Neural cell (in vitro differentiated cells): ENCODE data around the gene C21orf58.

Experiments
- EP300 ChIP-seq: fragments of 450-650 bp; conservative IDR thresholded peaks from 2 replicates; pipeline ENCODE4 v1.6.1; 2014; ENCODE audit warnings: antibody characterized with exemption, mild to moderate bottlenecking, moderate library complexity; ENCODE audit not compliant: poor library complexity, severe bottlenecking
- EZH2 ChIP-seq: fragments of 200-600, 300-800 bp; shearing (Covaris generic), sonication (generic); IDR thresholded peaks from 2 replicates; pipeline ENCODE4 v1.6.1; 2014; ENCODE audit warnings: antibody characterized with exemption, low read length, borderline replicate concordance, mild to moderate bottlenecking; ENCODE audit not compliant: insufficient read depth, poor library complexity, severe bottlenecking
- POLR2AphosphoS5 ChIP-seq: IDR thresholded peaks from 2 replicates; pipeline ENCODE4 v1.6.1; 2012
- RAD21 ChIP-seq: fragments of 450-650 bp; conservative IDR thresholded peaks from 2 replicates; pipeline ENCODE4 v1.6.1; 2014; ENCODE audit warnings: antibody characterized with exemption, mild to moderate bottlenecking, moderate library complexity
- SMC3 ChIP-seq: fragments of 450-650 bp; conservative IDR thresholded peaks from 2 replicates; pipeline ENCODE4 v1.6.1; 2014; ENCODE audit warnings: antibody characterized with exemption, mild to moderate bottlenecking, moderate library complexity; ENCODE audit not compliant: poor library complexity
- TAF1 ChIP-seq: IDR thresholded peaks from 2 replicates; pipeline ENCODE4 v1.6.1; 2012; ENCODE audit warnings: low read depth
- TF ChIP-seq, protein P1 (sequence below): fragments of 450-650 bp; IDR thresholded peaks from 2 replicates; pipeline ENCODE4 v1.5.1; 2014; ENCODE audit warnings: antibody characterized with exemption, mild to moderate bottlenecking, moderate library complexity; ENCODE audit not compliant: poor library complexity, severe bottlenecking
- TF ChIP-seq, protein P2 (sequence below): IDR thresholded peaks from 2 replicates; pipeline ENCODE4 v1.6.1; 2012; ENCODE audit warnings: borderline replicate concordance

DNA sequence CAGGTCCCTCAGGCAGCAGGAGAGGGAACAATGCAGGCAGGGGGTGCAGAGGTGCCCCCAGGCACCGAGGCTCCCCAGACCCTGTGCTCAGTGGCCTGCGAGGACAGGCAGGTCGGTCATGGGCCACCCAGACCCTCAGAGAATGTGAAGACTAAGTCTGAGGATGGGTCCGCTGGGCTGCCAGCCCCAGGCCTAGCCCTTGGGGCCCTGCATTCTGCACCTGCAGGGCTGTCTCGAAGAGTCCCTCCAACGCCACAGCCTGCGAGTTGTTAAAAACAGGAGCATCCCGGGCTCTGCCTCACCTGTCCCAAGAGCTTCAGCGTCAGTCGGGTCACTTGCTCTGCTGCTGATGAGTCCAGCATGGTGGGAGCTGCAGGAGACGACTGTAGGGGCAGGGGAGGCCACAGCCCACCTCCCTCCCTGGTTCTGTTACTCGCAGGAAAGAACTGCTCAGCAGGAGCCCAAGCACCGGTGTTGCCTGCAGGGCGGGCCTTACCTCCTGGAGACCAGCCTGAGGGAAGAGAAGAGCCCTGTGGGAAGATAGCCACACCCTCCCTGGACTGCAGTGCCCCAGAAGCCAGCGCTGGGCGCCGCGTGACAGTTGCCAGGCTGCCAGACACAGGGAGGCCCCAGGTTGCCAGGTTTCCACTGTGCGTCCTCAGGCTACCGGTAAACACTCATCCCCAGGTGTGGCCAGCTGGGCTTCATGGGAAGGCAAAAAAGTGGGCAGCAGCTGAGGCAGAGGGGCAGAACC, 5.8 kb downstream of the C21orf58 start:
- TF ChIP-seq, protein P1, sequence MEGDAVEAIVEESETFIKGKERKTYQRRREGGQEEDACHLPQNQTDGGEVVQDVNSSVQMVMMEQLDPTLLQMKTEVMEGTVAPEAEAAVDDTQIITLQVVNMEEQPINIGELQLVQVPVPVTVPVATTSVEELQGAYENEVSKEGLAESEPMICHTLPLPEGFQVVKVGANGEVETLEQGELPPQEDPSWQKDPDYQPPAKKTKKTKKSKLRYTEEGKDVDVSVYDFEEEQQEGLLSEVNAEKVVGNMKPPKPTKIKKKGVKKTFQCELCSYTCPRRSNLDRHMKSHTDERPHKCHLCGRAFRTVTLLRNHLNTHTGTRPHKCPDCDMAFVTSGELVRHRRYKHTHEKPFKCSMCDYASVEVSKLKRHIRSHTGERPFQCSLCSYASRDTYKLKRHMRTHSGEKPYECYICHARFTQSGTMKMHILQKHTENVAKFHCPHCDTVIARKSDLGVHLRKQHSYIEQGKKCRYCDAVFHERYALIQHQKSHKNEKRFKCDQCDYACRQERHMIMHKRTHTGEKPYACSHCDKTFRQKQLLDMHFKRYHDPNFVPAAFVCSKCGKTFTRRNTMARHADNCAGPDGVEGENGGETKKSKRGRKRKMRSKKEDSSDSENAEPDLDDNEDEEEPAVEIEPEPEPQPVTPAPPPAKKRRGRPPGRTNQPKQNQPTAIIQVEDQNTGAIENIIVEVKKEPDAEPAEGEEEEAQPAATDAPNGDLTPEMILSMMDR: no peak
- TF ChIP-seq EZH2 (no peak), POLR2AphosphoS5 (no peak), EP300 (no peak), SMC3 (no peak), TAF1 (no peak), RAD21 (no peak)
- TF ChIP-seq, protein P2, sequence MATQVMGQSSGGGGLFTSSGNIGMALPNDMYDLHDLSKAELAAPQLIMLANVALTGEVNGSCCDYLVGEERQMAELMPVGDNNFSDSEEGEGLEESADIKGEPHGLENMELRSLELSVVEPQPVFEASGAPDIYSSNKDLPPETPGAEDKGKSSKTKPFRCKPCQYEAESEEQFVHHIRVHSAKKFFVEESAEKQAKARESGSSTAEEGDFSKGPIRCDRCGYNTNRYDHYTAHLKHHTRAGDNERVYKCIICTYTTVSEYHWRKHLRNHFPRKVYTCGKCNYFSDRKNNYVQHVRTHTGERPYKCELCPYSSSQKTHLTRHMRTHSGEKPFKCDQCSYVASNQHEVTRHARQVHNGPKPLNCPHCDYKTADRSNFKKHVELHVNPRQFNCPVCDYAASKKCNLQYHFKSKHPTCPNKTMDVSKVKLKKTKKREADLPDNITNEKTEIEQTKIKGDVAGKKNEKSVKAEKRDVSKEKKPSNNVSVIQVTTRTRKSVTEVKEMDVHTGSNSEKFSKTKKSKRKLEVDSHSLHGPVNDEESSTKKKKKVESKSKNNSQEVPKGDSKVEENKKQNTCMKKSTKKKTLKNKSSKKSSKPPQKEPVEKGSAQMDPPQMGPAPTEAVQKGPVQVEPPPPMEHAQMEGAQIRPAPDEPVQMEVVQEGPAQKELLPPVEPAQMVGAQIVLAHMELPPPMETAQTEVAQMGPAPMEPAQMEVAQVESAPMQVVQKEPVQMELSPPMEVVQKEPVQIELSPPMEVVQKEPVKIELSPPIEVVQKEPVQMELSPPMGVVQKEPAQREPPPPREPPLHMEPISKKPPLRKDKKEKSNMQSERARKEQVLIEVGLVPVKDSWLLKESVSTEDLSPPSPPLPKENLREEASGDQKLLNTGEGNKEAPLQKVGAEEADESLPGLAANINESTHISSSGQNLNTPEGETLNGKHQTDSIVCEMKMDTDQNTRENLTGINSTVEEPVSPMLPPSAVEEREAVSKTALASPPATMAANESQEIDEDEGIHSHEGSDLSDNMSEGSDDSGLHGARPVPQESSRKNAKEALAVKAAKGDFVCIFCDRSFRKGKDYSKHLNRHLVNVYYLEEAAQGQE: no peak
